HepG2 (cell line): Measurements from ENCODE around the gene DMPK. TPM values are rescaled to one million over a fixed set of nuclear protein-coding genes. Genes with fewer than 3 reads are reported as not detected.

ENCODE experiments used
- ATF7-NPFF ChIP-seq: sonication (generic); formaldehyde crosslinking; IDR thresholded peaks from 2 replicates; pipeline ENCODE4 v1.8.1; 2023; ENCODE audit warnings: mild to moderate bottlenecking, low read depth, missing genetic modification reagents, moderate library complexity
- ERF ChIP-seq: IDR thresholded peaks from 2 replicates; pipeline ENCODE4 v1.6.1; 2018; ENCODE audit warnings: missing biosample characterization, missing genetic modification reagents
- IRF2 ChIP-seq: IDR thresholded peaks from 2 replicates; pipeline ENCODE4 v1.6.1; 2018; ENCODE audit warnings: missing genetic modification reagents, missing compliant biosample characterization
- KLF11 ChIP-seq: IDR thresholded peaks from 2 replicates; pipeline ENCODE4 v1.6.1; 2016; ENCODE audit warnings: missing compliant biosample characterization
- MAX ChIP-seq: IDR thresholded peaks from 2 replicates; pipeline ENCODE4 v1.6.1; 2012; ENCODE audit warnings: inconsistent platforms
- MAZ ChIP-seq, 2 experiments: sonication (generic) in 1 of 2; formaldehyde crosslinking in 1 of 2; IDR thresholded peaks; 2 replicates each; pipeline versions ENCODE4 v1.5.0 to v1.6.1; 2012 to 2020; ENCODE audit warnings: low read depth in 2 of 2, mild to moderate bottlenecking in 2 of 2, borderline replicate concordance in 1 of 2, improper control_type of control experiment in 1 of 2, low read length in 1 of 2, missing genetic modification reagents in 1 of 2, moderate library complexity in 1 of 2
- NCOA5 ChIP-seq: sonication (generic); formaldehyde crosslinking; IDR thresholded peaks from 2 replicates; pipeline ENCODE4 v1.4.0; 2020; ENCODE audit warnings: missing genetic modification reagents
- NFKB2 ChIP-seq: sonication (generic); formaldehyde crosslinking; IDR thresholded peaks from 2 replicates; pipeline ENCODE4 v1.4.0; 2020; ENCODE audit warnings: missing genetic modification reagents, borderline replicate concordance
- STAG1 ChIP-seq: sonication (generic); formaldehyde crosslinking; IDR thresholded peaks from 2 replicates; pipeline ENCODE4 v1.4.0; 2020; ENCODE audit warnings: missing genetic modification reagents
- ZFP36L1 ChIP-seq: sonication (generic); formaldehyde crosslinking; IDR thresholded peaks from 2 replicates; pipeline ENCODE4 v1.8.0; 2022; ENCODE audit warnings: mild to moderate bottlenecking, missing genetic modification reagents, moderate library complexity
- ZIK1 ChIP-seq: sonication (generic); formaldehyde crosslinking; IDR thresholded peaks from 2 replicates; pipeline ENCODE4 v1.5.0; 2020; ENCODE audit warnings: mild to moderate bottlenecking, low read depth, missing genetic modification reagents, borderline replicate concordance
- ZNF12 ChIP-seq: sonication (generic); formaldehyde crosslinking; IDR thresholded peaks from 2 replicates; pipeline ENCODE4 v1.5.0; 2020; ENCODE audit warnings: missing genetic modification reagents
- ZNF225 ChIP-seq: sonication (generic); formaldehyde crosslinking; IDR thresholded peaks from 2 replicates; pipeline ENCODE4 v1.4.0; 2020; ENCODE audit warnings: mild to moderate bottlenecking, missing genetic modification reagents
- ZNF256 ChIP-seq: sonication (generic); formaldehyde crosslinking; conservative IDR thresholded peaks from 2 replicates; pipeline ENCODE4 v1.4.0; 2020; ENCODE audit warnings: missing genetic modification reagents
- ZNF264 ChIP-seq: sonication (generic); formaldehyde crosslinking; IDR thresholded peaks from 2 replicates; pipeline ENCODE4 v1.4.0; 2020; ENCODE audit warnings: missing genetic modification reagents
- ZNF333 ChIP-seq: sonication (generic); formaldehyde crosslinking; IDR thresholded peaks from 2 replicates; pipeline ENCODE4 v1.4.0; 2020; ENCODE audit warnings: mild to moderate bottlenecking, missing genetic modification reagents, borderline replicate concordance
- ZNF335 ChIP-seq: sonication (generic); formaldehyde crosslinking; IDR thresholded peaks from 2 replicates; pipeline ENCODE4 v1.4.0; 2020; ENCODE audit warnings: missing genetic modification reagents
- ZNF766 ChIP-seq: sonication (generic); formaldehyde crosslinking; IDR thresholded peaks from 2 replicates; pipeline ENCODE4 v1.5.0; 2020; ENCODE audit warnings: missing genetic modification reagents, borderline replicate concordance
- polyA plus RNA-seq, 8 experiments: library from polyadenylated mRNA; depleted of rRNA in 3 of 8; stranded (reverse) in 7 of 8; unstranded in 1 of 8; fragments of >200 nt; fragmentation: Illumina TruSeq in 4 of 8; extraction: Trizol in 4 of 8; gene quantifications; 2 replicates each; pipeline versions ENCODE4 v1.2.1 to v1.2.3, GENCODE V29; 2011 to 2016; ENCODE audit warnings: low read depth in 4 of 8, missing spikeins in 1 of 8, mixed read lengths in 1 of 8; ENCODE audit not compliant: insufficient read depth in 1 of 8
- total RNA-seq, 5 experiments: library from RNA; depleted of rRNA; stranded (reverse); fragments of >200 nt; fragmentation: Illumina TruSeq; extraction: Trizol; gene quantifications; 2 replicates each; pipeline ENCODE4 v1.2.3, GENCODE V29; 2016; ENCODE audit warnings: low read depth in 1 of 5
- TF ChIP-seq, protein P1 (sequence below): sonication (generic); formaldehyde crosslinking; IDR thresholded peaks from 2 replicates; pipeline ENCODE4 v1.5.1; 2020; ENCODE audit warnings: missing genetic modification reagents, mild to moderate bottlenecking, borderline replicate concordance
- TF ChIP-seq, protein P2 (sequence below): sonication (generic); formaldehyde crosslinking; IDR thresholded peaks from 2 replicates; pipeline ENCODE4 v1.5.1; 2020; ENCODE audit warnings: missing genetic modification reagents, mild to moderate bottlenecking, borderline replicate concordance
- TF ChIP-seq, protein P3 (sequence below): sonication (generic); formaldehyde crosslinking; IDR thresholded peaks from 2 replicates; pipeline ENCODE4 v1.5.0; 2020; ENCODE audit warnings: missing genetic modification reagents
- TF ChIP-seq, protein P4 (sequence below): sonication (generic); formaldehyde crosslinking; IDR thresholded peaks from 2 replicates; pipeline ENCODE4 v1.4.0; 2020; ENCODE audit warnings: missing genetic modification reagents

Gene DMPK
- total and polyA plus RNA-seq, 2 of the 13 experiments (the other 11 are each of a cell fraction or from before 2014, with no cell fraction given), result 5.3 to 8.8 TPM

GRCh38 chr19:45767881-45768654 lies 14.2 kb downstream of the DMPK start (continued):
- TF ChIP-seq ZIK1 (CRISPR knock-in tag), result 0 out of 2 replicates have a peak, but pooled peaks have one; percentile 8
- peak; percentile 60; the same call in 1 of the 2 replicates for TF ChIP-seq ATF7-NPFF (CRISPR knock-in tag)
- peak; percentile 63; the same call in 1 of the 2 replicates for TF ChIP-seq ZNF225
- peak; percentile 18; the same call in 1 of the 2 replicates for TF ChIP-seq IRF2
- 0 out of 2 replicates have a peak, but pooled peaks have one; percentile 27 for TF ChIP-seq ERF
- TF ChIP-seq KLF11, result no peak
- TF ChIP-seq STAG1 (CRISPR knock-in tag), result 0 out of 2 replicates have a peak, but pooled peaks have one; percentile 3
- no peak; the same call in none of the 2 replicates for TF ChIP-seq ZFP36L1 (CRISPR knock-in tag)
- TF ChIP-seq ZNF766 (CRISPR knock-in tag), result 0 out of 2 replicates have a peak, but pooled peaks have one; percentile 32
- no peak for TF ChIP-seq ZNF12
- TF ChIP-seq, protein P1, sequence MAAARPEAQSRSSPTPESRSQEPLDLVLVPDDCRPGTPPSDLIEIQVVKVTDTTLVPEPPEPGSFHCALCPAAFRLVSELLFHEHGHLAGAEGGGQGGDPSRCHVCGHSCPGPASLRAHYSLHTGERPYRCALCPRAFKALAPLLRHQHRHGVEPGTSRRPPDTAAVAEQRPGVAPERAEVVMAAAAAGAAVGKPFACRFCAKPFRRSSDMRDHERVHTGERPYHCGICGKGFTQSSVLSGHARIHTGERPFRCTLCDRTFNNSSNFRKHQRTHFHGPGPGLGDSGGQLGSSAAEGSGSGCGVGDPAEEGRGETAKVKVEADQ, result peak; percentile 32; the same call in 1 of the 2 replicates
- TF ChIP-seq MAZ (IDR thresholded peaks at IDR 0.05; ENCODE audit: borderline replicate concordance, low read depth, low read length), result no peak
- 0 out of 2 replicates have a peak, but pooled peaks have one; percentile 17 for TF ChIP-seq MAZ (CRISPR knock-in tag; IDR thresholded peaks at IDR 0.05; ENCODE audit: low read depth)
- TF ChIP-seq ZNF256 (CRISPR knock-in tag), result 0 out of 2 replicates have a peak, but pooled peaks have one; percentile 25
- TF ChIP-seq, protein P2, sequence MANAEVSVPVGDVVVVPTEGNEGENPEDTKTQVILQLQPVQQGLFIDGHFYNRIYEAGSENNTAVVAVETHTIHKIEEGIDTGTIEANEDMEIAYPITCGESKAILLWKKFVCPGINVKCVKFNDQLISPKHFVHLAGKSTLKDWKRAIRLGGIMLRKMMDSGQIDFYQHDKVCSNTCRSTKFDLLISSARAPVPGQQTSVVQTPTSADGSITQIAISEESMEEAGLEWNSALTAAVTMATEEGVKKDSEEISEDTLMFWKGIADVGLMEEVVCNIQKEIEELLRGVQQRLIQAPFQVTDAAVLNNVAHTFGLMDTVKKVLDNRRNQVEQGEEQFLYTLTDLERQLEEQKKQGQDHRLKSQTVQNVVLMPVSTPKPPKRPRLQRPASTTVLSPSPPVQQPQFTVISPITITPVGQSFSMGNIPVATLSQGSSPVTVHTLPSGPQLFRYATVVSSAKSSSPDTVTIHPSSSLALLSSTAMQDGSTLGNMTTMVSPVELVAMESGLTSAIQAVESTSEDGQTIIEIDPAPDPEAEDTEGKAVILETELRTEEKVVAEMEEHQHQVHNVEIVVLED (CRISPR knock-in tag), result peak; percentile 36; the same call in 1 of the 2 replicates
- no peak for TF ChIP-seq ZNF333 (CRISPR knock-in tag)
- TF ChIP-seq ZNF264, result 0 out of 2 replicates have a peak, but pooled peaks have one; percentile 20
- TF ChIP-seq ZNF335 (CRISPR knock-in tag), result peak; percentile 43; the same call in 1 of the 2 replicates
- TF ChIP-seq, protein P3, sequence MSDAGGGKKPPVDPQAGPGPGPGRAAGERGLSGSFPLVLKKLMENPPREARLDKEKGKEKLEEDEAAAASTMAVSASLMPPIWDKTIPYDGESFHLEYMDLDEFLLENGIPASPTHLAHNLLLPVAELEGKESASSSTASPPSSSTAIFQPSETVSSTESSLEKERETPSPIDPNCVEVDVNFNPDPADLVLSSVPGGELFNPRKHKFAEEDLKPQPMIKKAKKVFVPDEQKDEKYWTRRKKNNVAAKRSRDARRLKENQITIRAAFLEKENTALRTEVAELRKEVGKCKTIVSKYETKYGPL, result no peak
- peak; percentile 69 for TF ChIP-seq NFKB2 (CRISPR knock-in tag)
- peak; percentile 88 for TF ChIP-seq MAX
- TF ChIP-seq NCOA5, result 0 out of 2 replicates have a peak, but pooled peaks have one; percentile 86
- TF ChIP-seq, protein P4, sequence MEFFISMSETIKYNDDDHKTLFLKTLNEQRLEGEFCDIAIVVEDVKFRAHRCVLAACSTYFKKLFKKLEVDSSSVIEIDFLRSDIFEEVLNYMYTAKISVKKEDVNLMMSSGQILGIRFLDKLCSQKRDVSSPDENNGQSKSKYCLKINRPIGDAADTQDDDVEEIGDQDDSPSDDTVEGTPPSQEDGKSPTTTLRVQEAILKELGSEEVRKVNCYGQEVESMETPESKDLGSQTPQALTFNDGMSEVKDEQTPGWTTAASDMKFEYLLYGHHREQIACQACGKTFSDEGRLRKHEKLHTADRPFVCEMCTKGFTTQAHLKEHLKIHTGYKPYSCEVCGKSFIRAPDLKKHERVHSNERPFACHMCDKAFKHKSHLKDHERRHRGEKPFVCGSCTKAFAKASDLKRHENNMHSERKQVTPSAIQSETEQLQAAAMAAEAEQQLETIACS (CRISPR knock-in tag), result peak; percentile 93
